Activated CD4-positive, alpha-beta T cell treated with anti-CD3 and anti-CD28 coated beads for 36 hours (primary cell): ENCODE measurements around the gene ANO1. TPM values are rescaled to one million over a fixed set of nuclear protein-coding genes. Genes with fewer than 3 reads are reported as not detected.

Experiments
- ATAC-seq: fragments of 200-7000 bp; cut with Tn5 transposase; one replicate; pipeline ENCODE4 v1.10.0; 2021; ENCODE audit warnings: mild to moderate bottlenecking, moderate library complexity
- CTCF ChIA-PET: fragments of 350-600 bp; sonication (Branson Sonifier 250); formaldehyde crosslinking; loops from one replicate; lab custom pipeline; 2021; ENCODE audit warnings: antibody characterized with exemption; lab: Charles Lee
- POLR2A ChIA-PET: fragments of 350-600 bp; sonication (Branson Sonifier 250); formaldehyde crosslinking; loops from one replicate; lab custom pipeline; 2021; ENCODE audit warnings: antibody characterized with exemption, inconsistent platforms; lab: Charles Lee
- DNase-seq: peaks from one replicate; pipeline ENCODE4 v3.0.0-alpha.2; 2020
- H3K27ac Mint-ChIP-seq: one replicate; pipeline ENCODE4 v1.8.0; 2021; ENCODE audit warnings: mixed read lengths
- H3K27me3 Mint-ChIP-seq: one replicate; pipeline ENCODE4 v1.8.0; 2021; ENCODE audit warnings: mixed read lengths
- H3K36me3 Mint-ChIP-seq: one replicate; pipeline ENCODE4 v1.8.0; 2021; ENCODE audit warnings: low read depth, mixed read lengths
- H3K4me1 Mint-ChIP-seq: one replicate; pipeline ENCODE4 v1.8.0; 2021; ENCODE audit warnings: mixed read lengths
- H3K4me3 Mint-ChIP-seq: one replicate; pipeline ENCODE4 v1.8.0; 2021; ENCODE audit warnings: mild to moderate bottlenecking, moderate library complexity, mixed read lengths
- H3K9me3 Mint-ChIP-seq: one replicate; pipeline ENCODE4 v1.8.0; 2021; ENCODE audit warnings: low read depth, mixed read lengths
- intact Hi-C, 2 experiments: fragments of 100-400 bp; cut with DNase I in 1 of 2; cut with micrococcal nuclease in 1 of 2; formaldehyde crosslinking; loops; one replicate each; pipeline versions ENCODE4 v1.14.2 to v1.15.1; 2022 to 2024; cut with DNase I, micrococcal nuclease
- total RNA-seq, 2 experiments: library from RNA; stranded (reverse); gene quantifications; one replicate each; pipeline ENCODE4 v1.2.3, GENCODE V29; 2021

Gene ANO1
- total RNA-seq, 2 experiments from 2014 or later = not detected

- Mint-ChIP-seq H3K4me3 (no peak overlapping the region), H3K27ac (no peak overlapping the region), H3K9me3 (no peaks in the 10 kb centered on the region), H3K36me3 (no peaks in the 10 kb centered on the region), H3K4me1 (peaks cover 4% of the 10 kb centered on the region), H3K27me3 (peaks cover 52% of the 10 kb centered on the region)
- no peak for ATAC-seq
- ChIA-PET CTCF (no interaction called here), POLR2A (no interaction called here)
- intact Hi-C loops = no loop called here
- DNase-seq = no peak
Measured at GRCh38 chr11:70076461-70076931, 1.6 kb upstream of the ANO1 start.

- Mint-ChIP-seq H3K9me3 (no peaks in the 10 kb centered on the region), H3K4me1 (peaks cover 4% of the 10 kb centered on the region), H3K36me3 (no peaks in the 10 kb centered on the region), H3K27ac (no peak overlapping the region), H3K27me3 (peaks cover 44% of the 10 kb centered on the region), H3K4me3 (no peak overlapping the region)
- POLR2A ChIA-PET = no interaction called here
- no peak for DNase-seq
- no peak for ATAC-seq
- intact Hi-C loops = no loop called here
- CTCF ChIA-PET = no interaction called here
Measured at GRCh38 chr11:70077411-70078094, 564 bp upstream of the ANO1 start.

- H3K9me3 Mint-ChIP-seq = no peaks in the 10 kb centered on the region
- H3K36me3 Mint-ChIP-seq = no peaks in the 10 kb centered on the region
- no peak overlapping the region for H3K27ac Mint-ChIP-seq
- ChIA-PET CTCF (no interaction called here), POLR2A (no interaction called here)
- H3K4me1 Mint-ChIP-seq = peaks cover under 1% of the 10 kb centered on the region
- H3K4me3 Mint-ChIP-seq = no peak overlapping the region
- ATAC-seq (no peak), DNase-seq (no peak)
- H3K27me3 Mint-ChIP-seq = peaks cover 32% of the 10 kb centered on the region
- intact Hi-C loops = no loop called here
Measured at GRCh38 chr11:70078781-70079616, 882 bp downstream of the ANO1 start.

GRCh38 chr11:70079691-70080090, 1.6 kb downstream of the ANO1 start:
- no peaks in the 10 kb centered on the region for H3K4me1 Mint-ChIP-seq
- CTCF ChIA-PET = no interaction called here
- intact Hi-C loops = no loop called here

GRCh38 chr11:70080763-70081162, 2.6 kb downstream of the ANO1 start:
- Mint-ChIP-seq H3K9me3 (no peaks in the 10 kb centered on the region), H3K36me3 (no peaks in the 10 kb centered on the region), H3K4me1 (no peaks in the 10 kb centered on the region), H3K4me3 (no peak overlapping the region), H3K27me3 (peaks cover 21% of the 10 kb centered on the region), H3K27ac (no peak overlapping the region)
- CTCF ChIA-PET = no interaction called here
- POLR2A ChIA-PET = no interaction called here
- DNase-seq (peak; percentile 12), ATAC-seq (no peak)
- intact Hi-C loops = no loop called here

More at GRCh38 chr11:70079691-70080090, 1.6 kb downstream of the ANO1 start:
- Mint-ChIP-seq H3K27me3 (peaks cover 27% of the 10 kb centered on the region), H3K4me3 (no peak overlapping the region), H3K36me3 (no peaks in the 10 kb centered on the region), H3K27ac (no peak overlapping the region), H3K9me3 (no peaks in the 10 kb centered on the region)
- ATAC-seq = no peak
- POLR2A ChIA-PET = interaction anchor here (0.5 kb wide), 1 partner anchor 505 kb away, joined by 4 read pairs; no protein-coding TSS in a partner anchor
- no peak for DNase-seq

- peak; percentile 22 for DNase-seq
- intact Hi-C loops = no loop called here
- Mint-ChIP-seq H3K9me3 (no peaks in the 10 kb centered on the region), H3K4me3 (no peak overlapping the region), H3K4me1 (no peaks in the 10 kb centered on the region), H3K27me3 (peaks cover 8% of the 10 kb centered on the region), H3K27ac (no peak overlapping the region), H3K36me3 (no peaks in the 10 kb centered on the region)
- ChIA-PET CTCF (no interaction called here), POLR2A (no interaction called here)
- ATAC-seq = no peak
Measured at GRCh38 chr11:70082829-70083228, 4.7 kb downstream of the ANO1 start.

GRCh38 chr11:70084046-70084984, 6.2 kb downstream of the ANO1 start:
- H3K36me3 Mint-ChIP-seq = no peaks in the 10 kb centered on the region
- no peak overlapping the region for H3K4me3 Mint-ChIP-seq
- no peaks in the 10 kb centered on the region for H3K4me1 Mint-ChIP-seq
- intact Hi-C loops = no loop called here
- H3K9me3 Mint-ChIP-seq = no peaks in the 10 kb centered on the region
- no peak for ATAC-seq
- ChIA-PET POLR2A (no interaction called here), CTCF (interaction anchor here (0.6 kb wide), 1 partner anchor 105 kb away, joined by 3 read pairs; no protein-coding TSS in a partner anchor)
- DNase-seq = no peak
- H3K27me3 Mint-ChIP-seq = peaks cover 6% of the 10 kb centered on the region
- H3K27ac Mint-ChIP-seq = no peak overlapping the region

GRCh38 chr11:70085815-70086769, 8.0 kb downstream of the ANO1 start:
- H3K9me3 Mint-ChIP-seq = no peaks in the 10 kb centered on the region
- ATAC-seq = no peak
- CTCF ChIA-PET = no interaction called here
- H3K4me1 Mint-ChIP-seq = no peaks in the 10 kb centered on the region
- intact Hi-C loops = no loop called here
- peaks cover 2% of the 10 kb centered on the region for H3K27me3 Mint-ChIP-seq
- POLR2A ChIA-PET = no interaction called here
- no peak overlapping the region for H3K27ac Mint-ChIP-seq
- DNase-seq = no peak
- H3K36me3 Mint-ChIP-seq = no peaks in the 10 kb centered on the region
- H3K4me3 Mint-ChIP-seq = no peak overlapping the region

GRCh38 chr11:70087446-70088167, 9.5 kb downstream of the ANO1 start:
- H3K27ac Mint-ChIP-seq = no peak overlapping the region
- POLR2A ChIA-PET = interaction anchor here (0.6 kb wide), 1 partner anchor 724 kb away, joined by 3 read pairs; no protein-coding TSS in a partner anchor
- no peaks in the 10 kb centered on the region for H3K9me3 Mint-ChIP-seq

GRCh38 chr11:70088735-70089250, 10.7 kb downstream of the ANO1 start:
- Mint-ChIP-seq H3K4me3 (no peak overlapping the region), H3K27me3 (peaks cover 2% of the 10 kb centered on the region), H3K9me3 (no peaks in the 10 kb centered on the region), H3K27ac (no peak overlapping the region), H3K4me1 (no peaks in the 10 kb centered on the region), H3K36me3 (no peaks in the 10 kb centered on the region)
- no peak for DNase-seq
- ChIA-PET POLR2A (no interaction called here), CTCF (no interaction called here)
- no peak for ATAC-seq
- intact Hi-C loops = no loop called here

More at GRCh38 chr11:70087446-70088167, 9.5 kb downstream of the ANO1 start:
- DNase-seq (no peak), ATAC-seq (no peak)
- intact Hi-C loops = no loop called here
- CTCF ChIA-PET = interaction anchor here (0.6 kb wide), 1 partner anchor 95 kb away, joined by 3 read pairs; no protein-coding TSS in a partner anchor
- Mint-ChIP-seq H3K4me1 (no peaks in the 10 kb centered on the region), H3K4me3 (no peak overlapping the region), H3K27me3 (peaks cover 2% of the 10 kb centered on the region), H3K36me3 (no peaks in the 10 kb centered on the region)
